Fibroblast of the aortic adventitia (primary cell): ENCODE results near the gene KAZALD1. TPM values are rescaled to one million over a fixed set of nuclear protein-coding genes. Genes with fewer than 3 reads are reported as not detected.

Source experiments
- DNase-seq: peaks from one replicate; pipeline ENCODE4 v3.0.0-alpha.2; 2010; ENCODE audit warnings: low read depth
- H3K4me3 ChIP-seq: 2 replicates; pipeline ENCODE4 v1.5.1; 2011; ENCODE audit warnings: low read depth, mild to moderate bottlenecking, control low read depth, low read length, moderate library complexity
- CTCF ChIP-seq: IDR thresholded peaks from 2 replicates; pipeline ENCODE4 v1.5.1; 2011; ENCODE audit warnings: mild to moderate bottlenecking, low read length, control low read depth, inconsistent platforms; ENCODE audit not compliant: insufficient read depth
- total RNA-seq: library from RNA; depleted of rRNA; stranded (reverse); fragments of >200 nt; gene quantifications from 2 replicates; pipeline ENCODE4 v1.2.3, GENCODE V29; 2012; ENCODE audit warnings: low replicate concordance

The KAZALD1 gene
- total RNA-seq, 1 donor, result 62.4 TPM

GRCh38 chr10:101047961-101048892, 13.6 kb upstream of the KAZALD1 start:
- H3K4me3 ChIP-seq, result no peak overlapping the region
- DNase-seq, result no peak
- TF ChIP-seq CTCF, result no peak

GRCh38 chr10:101050208-101051069, 11.3 kb upstream of the KAZALD1 start:
- peak overlapping the region; percentile 48 for H3K4me3 ChIP-seq
- peak; percentile 51 for DNase-seq
- TF ChIP-seq CTCF, result peak; percentile 72

GRCh38 chr10:101052285-101052684, 9.5 kb upstream of the KAZALD1 start:
- DNase-seq, result peak; percentile 85
- no peak for TF ChIP-seq CTCF
- H3K4me3 ChIP-seq, result no peak overlapping the region

- H3K4me3 ChIP-seq, result no peak overlapping the region
- DNase-seq, result peak; percentile 68
- no peak for TF ChIP-seq CTCF
These were observed 8.3 kb upstream of the KAZALD1 start for GRCh38 chr10:101053516-101053915.

GRCh38 chr10:101054351-101054750, 7.4 kb upstream of the KAZALD1 start:
- TF ChIP-seq CTCF, result no peak

GRCh38 chr10:101054876-101055275, 6.9 kb upstream of the KAZALD1 start:
- no peak for TF ChIP-seq CTCF
- no peak overlapping the region for H3K4me3 ChIP-seq
- no peak for DNase-seq

More at GRCh38 chr10:101054351-101054750, 7.4 kb upstream of the KAZALD1 start:
- DNase-seq, result no peak
- H3K4me3 ChIP-seq, result no peak overlapping the region
